Suprapubic skin (tissue), 4 donors: ENCODE results near the gene ULK4. TPM values are rescaled to one million over a fixed set of nuclear protein-coding genes. Genes with fewer than 3 reads are reported as not detected.

Experiments used
- DNase-seq, 2 donors: peaks; one replicate each; pipeline ENCODE4 v3.0.0-alpha.2; 2019; ENCODE audit warnings: low spot score in 2 of 2
- H3K27ac ChIP-seq: fragments of 200-600 bp; sonication (generic); one replicate; pipeline ENCODE4 v1.5.1; 2019
- H3K27me3 ChIP-seq: fragments of 200-600 bp; sonication (generic); one replicate; pipeline ENCODE4 v1.5.1; 2019
- H3K36me3 ChIP-seq: fragments of 200-600 bp; sonication (generic); one replicate; pipeline ENCODE4 v1.5.1; 2019
- H3K4me1 ChIP-seq: fragments of 200-600 bp; sonication (generic); one replicate; pipeline ENCODE4 v1.5.1; 2019
- H3K4me3 ChIP-seq: fragments of 200-600 bp; sonication (generic); one replicate; pipeline ENCODE4 v1.5.1; 2019; ENCODE audit warnings: mild to moderate bottlenecking
- H3K9me3 ChIP-seq: fragments of 200-600 bp; sonication (generic); one replicate; pipeline ENCODE4 v1.5.1; 2019
- EP300 ChIP-seq: sonication (generic); formaldehyde crosslinking; IDR thresholded peaks from one replicate; pipeline ENCODE4 v1.6.1; 2017; ENCODE audit warnings: antibody characterized with exemption
- POLR2A ChIP-seq, 2 donors: fragments of 450-650 bp; IDR thresholded peaks; one replicate each; pipeline ENCODE4 v1.6.1; 2017; ENCODE audit warnings: antibody characterized with exemption in 2 of 2, mild to moderate bottlenecking in 2 of 2, moderate library complexity in 2 of 2
- POLR2AphosphoS5 ChIP-seq, 3 donors: sonication (generic); formaldehyde crosslinking; IDR thresholded peaks; one replicate each; pipeline ENCODE4 v1.6.1; 2017; ENCODE audit warnings: antibody characterized with exemption in 3 of 3
- WGBS: methylation state at CpG from one replicate; pipeline ENCODE4 v1.1.5; 2018; 5-methylcytosine and 5-hydroxymethylcytosine counted together
- total RNA-seq, 4 donors: library from RNA; depleted of rRNA; stranded (reverse); fragments of >200 nt; gene quantifications; one replicate each; pipeline ENCODE4 v1.1.0, GENCODE V29; 2016
- TF ChIP-seq, protein P1 (sequence below), 2 donors: fragments of 200-600 bp in 1 of 2; fragments of 450-650 bp in 1 of 2; sonication (generic) in 1 of 2; IDR thresholded peaks; one replicate each; pipeline ENCODE4 v1.5.1; 2016 to 2019; ENCODE audit warnings: antibody characterized with exemption in 2 of 2, mild to moderate bottlenecking in 1 of 2, moderate library complexity in 1 of 2

The ULK4 gene
- total RNA-seq, 4 donors from 2014 or later = 11.7 to 21.7 (median 16.6) TPM

DNA sequence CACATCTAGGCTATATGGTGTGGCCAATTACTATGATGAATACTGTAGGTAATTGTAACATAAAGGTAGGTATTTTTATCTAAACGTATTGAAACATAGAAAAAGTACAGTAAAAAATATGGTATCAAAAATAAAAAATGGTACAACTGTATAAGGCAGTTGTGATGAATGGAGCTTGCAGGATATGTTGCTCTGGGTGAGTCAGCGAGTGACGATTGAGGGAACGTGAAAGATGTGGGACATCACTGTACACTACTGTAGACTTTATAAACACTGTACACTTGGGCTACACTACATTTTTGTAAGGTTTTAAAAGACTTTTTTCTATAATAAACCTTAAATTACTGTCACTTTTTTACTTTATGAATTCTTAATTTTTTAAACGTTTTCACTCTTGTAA, 752.3 kb downstream of the ULK4 start:
- TF ChIP-seq POLR2A (IDR thresholded peaks at IDR 0.05) (no peak), POLR2AphosphoS5 (IDR thresholded peaks at IDR 0.05) (no peak), EP300 (no peak)
- TF ChIP-seq, protein P1, sequence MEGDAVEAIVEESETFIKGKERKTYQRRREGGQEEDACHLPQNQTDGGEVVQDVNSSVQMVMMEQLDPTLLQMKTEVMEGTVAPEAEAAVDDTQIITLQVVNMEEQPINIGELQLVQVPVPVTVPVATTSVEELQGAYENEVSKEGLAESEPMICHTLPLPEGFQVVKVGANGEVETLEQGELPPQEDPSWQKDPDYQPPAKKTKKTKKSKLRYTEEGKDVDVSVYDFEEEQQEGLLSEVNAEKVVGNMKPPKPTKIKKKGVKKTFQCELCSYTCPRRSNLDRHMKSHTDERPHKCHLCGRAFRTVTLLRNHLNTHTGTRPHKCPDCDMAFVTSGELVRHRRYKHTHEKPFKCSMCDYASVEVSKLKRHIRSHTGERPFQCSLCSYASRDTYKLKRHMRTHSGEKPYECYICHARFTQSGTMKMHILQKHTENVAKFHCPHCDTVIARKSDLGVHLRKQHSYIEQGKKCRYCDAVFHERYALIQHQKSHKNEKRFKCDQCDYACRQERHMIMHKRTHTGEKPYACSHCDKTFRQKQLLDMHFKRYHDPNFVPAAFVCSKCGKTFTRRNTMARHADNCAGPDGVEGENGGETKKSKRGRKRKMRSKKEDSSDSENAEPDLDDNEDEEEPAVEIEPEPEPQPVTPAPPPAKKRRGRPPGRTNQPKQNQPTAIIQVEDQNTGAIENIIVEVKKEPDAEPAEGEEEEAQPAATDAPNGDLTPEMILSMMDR (IDR thresholded peaks at IDR 0.05) = no peak
- Histone ChIP-seq H3K27me3 (no peaks in the 10 kb centered on the region), H3K27ac (no peak overlapping the region), H3K4me3 (no peak overlapping the region), H3K4me1 (peaks cover 59% of the 10 kb centered on the region), H3K36me3 (no peaks in the 10 kb centered on the region), H3K9me3 (no peaks in the 10 kb centered on the region)
- 85% methylated on average over 5 of the region's 5 CpGs for WGBS
- no peak for DNase-seq

- Histone ChIP-seq H3K9me3 (no peaks in the 10 kb centered on the region), H3K4me1 (peaks cover 64% of the 10 kb centered on the region), H3K4me3 (no peak overlapping the region), H3K36me3 (no peaks in the 10 kb centered on the region), H3K27ac (no peak overlapping the region), H3K27me3 (no peaks in the 10 kb centered on the region)
- WGBS = 60% methylated on average over 7 of the region's 7 CpGs
- DNase-seq = no peak
- TF ChIP-seq POLR2AphosphoS5 (IDR thresholded peaks at IDR 0.05) = no peak
- no peak for TF ChIP-seq POLR2A (IDR thresholded peaks at IDR 0.05)
- TF ChIP-seq EP300 = no peak
- TF ChIP-seq, protein P1 (IDR thresholded peaks at IDR 0.05) = no peak
These were observed 753.2 kb downstream of the ULK4 start for GRCh38 chr3:41208507-41209220.

DNA sequence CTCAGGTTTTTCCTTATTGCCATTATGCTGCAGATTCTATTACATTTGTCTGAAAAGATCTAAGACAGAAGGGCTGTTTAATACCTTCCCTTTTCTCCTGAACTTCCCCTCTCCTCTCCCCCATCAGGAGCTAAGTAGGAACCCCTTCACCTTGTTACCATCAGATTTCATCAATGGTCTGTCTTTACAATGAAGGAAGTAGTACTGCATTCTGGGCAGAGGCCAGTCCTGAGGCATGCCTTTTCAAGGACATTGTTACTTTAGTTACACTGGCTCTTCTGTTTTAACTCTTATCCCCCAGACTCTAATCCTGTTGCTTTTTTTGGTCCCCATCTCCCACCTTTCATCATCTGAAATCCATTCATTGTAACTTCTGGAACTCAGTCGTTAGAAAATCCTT, 754.5 kb downstream of the ULK4 start:
- Histone ChIP-seq H3K27me3 (no peaks in the 10 kb centered on the region), H3K4me3 (no peak overlapping the region), H3K27ac (no peak overlapping the region), H3K9me3 (no peaks in the 10 kb centered on the region), H3K36me3 (no peaks in the 10 kb centered on the region), H3K4me1 (peaks cover 66% of the 10 kb centered on the region)
- TF ChIP-seq POLR2AphosphoS5 (IDR thresholded peaks at IDR 0.05) (no peak), EP300 (no peak), POLR2A (IDR thresholded peaks at IDR 0.05) (no peak)
- TF ChIP-seq, protein P1 (IDR thresholded peaks at IDR 0.05) = no peak
- 25% methylated on average over 1 of the region's 1 CpG for WGBS
- DNase-seq = no peak

DNA sequence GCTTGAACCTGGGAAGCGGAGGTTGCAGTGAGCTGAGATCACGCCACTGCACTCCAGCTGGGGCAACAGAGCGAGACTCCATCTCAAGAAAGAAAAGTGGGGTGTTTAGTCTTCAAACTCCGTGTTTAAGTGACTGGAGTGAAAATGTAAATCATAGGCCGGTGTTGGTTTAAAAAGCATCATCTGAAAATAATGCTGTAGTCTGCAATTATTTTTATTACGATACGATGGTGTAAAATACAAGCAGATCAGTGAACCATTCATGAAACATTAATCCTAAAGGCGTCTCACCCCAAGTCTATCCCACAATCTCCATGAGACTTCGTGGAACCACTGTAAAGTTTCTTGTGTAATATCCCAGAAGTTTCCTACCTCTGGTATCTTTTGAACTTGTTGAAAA, 756.3 kb downstream of the ULK4 start:
- Histone ChIP-seq H3K4me3 (no peak overlapping the region), H3K27me3 (no peaks in the 10 kb centered on the region), H3K27ac (no peak overlapping the region), H3K4me1 (peaks cover 80% of the 10 kb centered on the region), H3K9me3 (no peaks in the 10 kb centered on the region), H3K36me3 (no peaks in the 10 kb centered on the region)
- DNase-seq = no peak
- WGBS = 84% methylated on average over 9 of the region's 9 CpGs
- TF ChIP-seq POLR2A (IDR thresholded peaks at IDR 0.05) (no peak), EP300 (no peak), POLR2AphosphoS5 (IDR thresholded peaks at IDR 0.05) (no peak)
- TF ChIP-seq, protein P1 (IDR thresholded peaks at IDR 0.05) = no peak

DNA sequence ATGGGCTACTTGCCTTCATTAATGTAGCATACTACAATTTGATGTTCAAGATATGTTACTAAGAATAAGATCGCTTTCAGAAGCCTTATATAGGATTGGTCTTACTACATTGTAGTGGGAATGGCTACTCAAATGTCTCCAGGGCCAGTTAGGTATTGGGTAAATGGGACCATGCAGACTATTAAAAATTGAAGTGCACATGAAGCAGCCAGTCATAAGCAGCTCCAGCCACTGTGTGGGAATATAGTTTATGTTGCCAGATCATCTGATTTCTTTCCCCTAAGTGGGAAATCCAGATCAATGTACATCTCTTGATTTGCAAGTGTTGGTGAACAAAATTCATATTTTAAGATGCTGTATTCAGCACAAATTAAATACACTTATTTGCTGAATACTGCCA, 757.5 kb downstream of the ULK4 start:
- 76% methylated on average over 1 of the region's 1 CpG for WGBS
- TF ChIP-seq, protein P1 (IDR thresholded peaks at IDR 0.05) = no peak
- TF ChIP-seq POLR2AphosphoS5 (IDR thresholded peaks at IDR 0.05) (no peak), POLR2A (IDR thresholded peaks at IDR 0.05) (no peak)
- Histone ChIP-seq H3K27ac (no peak overlapping the region), H3K36me3 (no peaks in the 10 kb centered on the region), H3K4me3 (no peak overlapping the region), H3K4me1 (peaks cover 82% of the 10 kb centered on the region), H3K9me3 (no peaks in the 10 kb centered on the region), H3K27me3 (no peaks in the 10 kb centered on the region)
- DNase-seq = no peak
